ENCODE measurements around the gene RECQL5.

RECQL5 gene

GRCh38 chr17:75614006-75614405, 52.9 kb downstream of the RECQL5 start:
- Histone ChIP-seq H3K9ac (ENCODE audit: low read depth in 1 of 2, low read length in 2 of 2) (peak overlapping the region in 1 of 2 donors; percentile 39), H3K27me3 (ENCODE audit: control insufficient read depth in 1 of 2, insufficient read depth in 2 of 2, low read length in 2 of 2) (no peaks in the 10 kb centered on the region), H3K27ac (ENCODE audit: low read depth, low read length) (no peak overlapping the region), H3K4me3 (ENCODE audit: low read depth in 1 of 2, low read length in 2 of 2) (no peak overlapping the region), H3K4me1 (ENCODE audit: control insufficient read depth in 1 of 2, insufficient read depth in 2 of 2, low read length in 2 of 2) (peaks cover 30 to 59% of the 10 kb centered on the region in 2 donors), H3K36me3 (ENCODE audit: control insufficient read depth in 1 of 2, insufficient read depth in 2 of 2, low read length in 2 of 2) (peaks cover 19 to 60% of the 10 kb centered on the region in 2 donors), H3K9me3 (ENCODE audit: control insufficient read depth in 1 of 2, low read length in 2 of 2) (no peaks in the 10 kb centered on the region)

GRCh38 chr17:75612906-75613626, 53.9 kb downstream of the RECQL5 start:
- Histone ChIP-seq H3K9me3 (ENCODE audit: control insufficient read depth in 1 of 2, low read length in 2 of 2) (no peaks in the 10 kb centered on the region), H3K36me3 (ENCODE audit: control insufficient read depth in 1 of 2, insufficient read depth in 2 of 2, low read length in 2 of 2) (peaks cover 16 to 51% of the 10 kb centered on the region in 2 donors), H3K4me3 (ENCODE audit: low read depth in 1 of 2, low read length in 2 of 2) (peak overlapping the region; percentile 28 to 47), H3K4me1 (ENCODE audit: control insufficient read depth in 1 of 2, insufficient read depth in 2 of 2, low read length in 2 of 2) (peaks cover 30 to 59% of the 10 kb centered on the region in 2 donors), H3K9ac (ENCODE audit: low read depth in 1 of 2, low read length in 2 of 2) (peak overlapping the region in 1 of 2 donors; percentile 39), H3K27me3 (ENCODE audit: control insufficient read depth in 1 of 2, insufficient read depth in 2 of 2, low read length in 2 of 2) (no peaks in the 10 kb centered on the region), H3K27ac (ENCODE audit: low read depth, low read length) (no peak overlapping the region)

DNA sequence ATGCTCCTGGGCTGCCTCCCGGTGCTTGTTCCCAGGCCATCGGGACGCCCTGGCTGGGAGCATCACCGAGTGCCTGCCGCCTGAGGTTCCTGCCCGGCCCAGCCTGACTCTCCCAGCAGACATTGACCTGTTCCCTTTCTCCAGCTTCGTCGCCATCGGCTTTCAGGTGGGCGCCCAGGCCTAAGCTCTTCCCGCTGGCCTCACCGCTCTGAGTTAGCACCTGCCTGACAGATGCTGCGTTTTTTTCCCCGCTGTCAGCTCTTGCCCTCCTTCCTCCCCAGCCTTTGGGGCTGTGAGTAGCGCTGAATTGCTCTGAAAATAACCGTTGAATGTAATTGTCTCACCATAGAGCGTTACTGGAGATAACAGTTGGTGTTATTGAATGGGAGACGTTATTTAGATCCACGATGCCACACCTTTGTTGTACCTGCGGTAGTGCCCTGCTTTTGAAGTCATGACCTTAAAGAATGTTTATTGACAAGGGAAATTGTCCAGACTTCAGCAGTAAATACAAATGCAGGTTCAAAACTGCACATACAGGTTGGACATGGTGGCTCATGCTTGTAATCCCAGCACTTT, 55.0 kb downstream of the RECQL5 start:
- H3K4me1 ChIP-seq (ENCODE audit: control insufficient read depth in 1 of 2, insufficient read depth in 2 of 2, low read length in 2 of 2): peaks cover 23 to 49% of the 10 kb centered on the region in 2 donors
- peaks cover 12 to 40% of the 10 kb centered on the region in 2 donors for H3K36me3 ChIP-seq (ENCODE audit: control insufficient read depth in 1 of 2, insufficient read depth in 2 of 2, low read length in 2 of 2)
- H3K9me3 ChIP-seq (ENCODE audit: control insufficient read depth in 1 of 2, low read length in 2 of 2): no peaks in the 10 kb centered on the region
- peak overlapping the region; percentile 80 for H3K27ac ChIP-seq (ENCODE audit: low read depth, low read length)
- H3K4me3 ChIP-seq (ENCODE audit: low read depth in 1 of 2, low read length in 2 of 2): peak overlapping the region; percentile 69 to 75
- no peaks in the 10 kb centered on the region for H3K27me3 ChIP-seq (ENCODE audit: control insufficient read depth in 1 of 2, insufficient read depth in 2 of 2, low read length in 2 of 2)
- H3K9ac ChIP-seq (ENCODE audit: low read depth in 1 of 2, low read length in 2 of 2): peak overlapping the region; percentile 73 to 75

DNA sequence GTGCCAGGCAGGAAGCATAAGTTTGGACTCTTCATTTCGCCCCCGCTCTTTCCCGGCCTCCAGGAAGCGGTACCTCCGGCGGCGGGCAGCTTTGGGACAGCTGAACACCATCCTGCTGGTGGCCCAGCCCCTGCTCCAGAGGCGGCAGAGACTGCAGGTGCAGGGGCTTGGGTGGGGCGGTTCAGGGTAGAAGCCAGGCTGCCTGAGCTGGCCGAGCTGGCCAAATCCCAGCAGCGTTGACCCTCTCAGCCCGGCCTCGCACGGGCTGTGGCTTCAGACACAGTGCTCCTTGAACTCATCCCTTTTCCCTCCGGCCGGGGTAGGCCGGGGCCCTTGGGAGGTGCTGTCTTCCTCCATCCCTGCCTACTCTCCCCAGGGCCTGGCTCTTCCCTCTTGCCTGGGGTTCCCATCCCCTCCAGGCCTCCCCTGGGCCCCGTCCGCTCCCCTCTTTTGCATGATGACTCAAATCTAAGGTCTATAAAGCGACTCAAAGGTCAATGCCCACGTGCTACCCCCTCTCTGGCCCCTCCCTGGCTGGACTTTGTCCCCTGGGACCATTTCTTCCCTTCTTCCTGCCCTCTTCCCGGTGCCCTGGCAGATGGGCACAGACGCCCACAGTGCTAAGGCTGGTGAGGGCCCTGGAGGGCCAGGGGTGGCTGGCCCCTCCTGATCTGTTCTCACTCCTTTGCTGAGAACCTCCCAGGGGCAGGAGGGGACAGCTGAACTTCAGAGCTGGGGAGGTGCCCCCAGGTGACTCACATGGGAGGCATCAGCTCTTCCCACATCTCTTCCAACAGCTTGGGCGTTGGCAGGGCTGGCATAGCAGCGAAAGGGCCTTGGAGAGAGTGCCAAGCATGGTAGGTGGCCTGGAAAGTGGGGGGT, 56.6 kb downstream of the RECQL5 start:
- H3K9ac ChIP-seq (ENCODE audit: low read depth in 1 of 2, low read length in 2 of 2): peak overlapping the region; percentile 73 to 75
- H3K4me3 ChIP-seq (ENCODE audit: low read depth in 1 of 2, low read length in 2 of 2): peak overlapping the region; percentile 69 to 75
- H3K4me1 ChIP-seq (ENCODE audit: control insufficient read depth in 1 of 2, insufficient read depth in 2 of 2, low read length in 2 of 2): peaks cover 12 to 37% of the 10 kb centered on the region in 2 donors
- peak overlapping the region; percentile 80 for H3K27ac ChIP-seq (ENCODE audit: low read depth, low read length)
- H3K27me3 ChIP-seq (ENCODE audit: control insufficient read depth in 1 of 2, insufficient read depth in 2 of 2, low read length in 2 of 2): no peaks in the 10 kb centered on the region
- peaks cover 12 to 24% of the 10 kb centered on the region in 2 donors for H3K36me3 ChIP-seq (ENCODE audit: control insufficient read depth in 1 of 2, insufficient read depth in 2 of 2, low read length in 2 of 2)
- no peaks in the 10 kb centered on the region for H3K9me3 ChIP-seq (ENCODE audit: control insufficient read depth in 1 of 2, low read length in 2 of 2)

DNA sequence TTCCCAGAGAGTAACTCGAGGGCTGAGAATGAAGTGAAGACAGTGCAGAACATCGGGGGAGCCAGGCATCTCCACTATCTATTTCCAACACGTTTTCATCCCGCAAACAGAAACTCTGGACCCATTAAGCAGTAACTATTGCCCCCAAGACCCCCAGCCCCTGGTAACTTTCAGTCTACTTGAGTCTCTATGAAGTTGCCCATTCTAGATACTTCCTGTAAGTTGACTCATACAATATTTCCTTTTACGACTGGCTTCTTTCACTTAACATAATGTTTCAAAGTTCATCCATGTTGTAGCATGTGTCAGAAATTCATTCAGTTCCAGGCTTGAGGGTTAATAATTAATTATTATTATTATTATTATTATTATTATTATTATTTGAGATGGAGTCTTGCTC, 59.9 kb downstream of the RECQL5 start:
- Histone ChIP-seq H3K9me3 (ENCODE audit: control insufficient read depth in 1 of 2, low read length in 2 of 2) (no peaks in the 10 kb centered on the region), H3K27ac (ENCODE audit: low read depth, low read length) (peak overlapping the region; percentile 30), H3K36me3 (ENCODE audit: control insufficient read depth in 1 of 2, insufficient read depth in 2 of 2, low read length in 2 of 2) (no peaks in the 10 kb centered on the region)

DNA sequence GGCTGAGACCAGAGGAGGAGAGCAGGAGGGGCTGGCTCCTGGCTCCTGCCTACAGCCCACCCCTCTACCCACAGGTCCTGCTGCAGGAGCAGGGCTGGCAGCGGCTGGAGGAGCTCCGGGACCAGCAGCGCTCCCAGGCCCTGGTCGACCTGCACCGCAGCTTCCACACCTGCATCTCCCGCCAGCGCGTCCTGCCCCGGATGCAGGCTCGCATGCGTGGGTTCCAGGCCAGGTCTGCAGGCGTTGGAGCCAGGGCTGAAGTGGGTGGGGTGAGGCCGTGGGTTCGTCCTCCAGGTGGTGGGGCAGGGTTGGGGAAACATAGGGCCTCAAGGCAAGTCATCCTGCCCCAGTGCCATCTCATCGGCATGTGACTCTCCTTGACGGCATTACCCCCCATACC, 61.2 kb downstream of the RECQL5 start:
- H3K27ac ChIP-seq (ENCODE audit: low read depth, low read length): no peak overlapping the region
- H3K4me3 ChIP-seq (ENCODE audit: low read depth in 1 of 2, low read length in 2 of 2): no peak overlapping the region
- H3K27me3 ChIP-seq (ENCODE audit: control insufficient read depth in 1 of 2, insufficient read depth in 2 of 2, low read length in 2 of 2): no peaks in the 10 kb centered on the region
- H3K4me1 ChIP-seq (ENCODE audit: control insufficient read depth in 1 of 2, insufficient read depth in 2 of 2, low read length in 2 of 2): peaks cover 12 to 24% of the 10 kb centered on the region in 2 donors
- H3K9ac ChIP-seq (ENCODE audit: low read depth in 1 of 2, low read length in 2 of 2): peak overlapping the region in 1 of 2 donors; percentile 43
- H3K36me3 ChIP-seq (ENCODE audit: control insufficient read depth in 1 of 2, insufficient read depth in 2 of 2, low read length in 2 of 2): no peaks in the 10 kb centered on the region
- H3K9me3 ChIP-seq (ENCODE audit: control insufficient read depth in 1 of 2, low read length in 2 of 2): no peaks in the 10 kb centered on the region

More for the DNA sequence above, 59.9 kb downstream of the RECQL5 start:
- peaks cover 12 to 30% of the 10 kb centered on the region in 2 donors for H3K4me1 ChIP-seq (ENCODE audit: control insufficient read depth in 1 of 2, insufficient read depth in 2 of 2, low read length in 2 of 2)
- no peak overlapping the region for H3K4me3 ChIP-seq (ENCODE audit: low read depth in 1 of 2, low read length in 2 of 2)
- H3K9ac ChIP-seq (ENCODE audit: low read depth in 1 of 2, low read length in 2 of 2): no peak overlapping the region
- no peaks in the 10 kb centered on the region for H3K27me3 ChIP-seq (ENCODE audit: control insufficient read depth in 1 of 2, insufficient read depth in 2 of 2, low read length in 2 of 2)

DNA sequence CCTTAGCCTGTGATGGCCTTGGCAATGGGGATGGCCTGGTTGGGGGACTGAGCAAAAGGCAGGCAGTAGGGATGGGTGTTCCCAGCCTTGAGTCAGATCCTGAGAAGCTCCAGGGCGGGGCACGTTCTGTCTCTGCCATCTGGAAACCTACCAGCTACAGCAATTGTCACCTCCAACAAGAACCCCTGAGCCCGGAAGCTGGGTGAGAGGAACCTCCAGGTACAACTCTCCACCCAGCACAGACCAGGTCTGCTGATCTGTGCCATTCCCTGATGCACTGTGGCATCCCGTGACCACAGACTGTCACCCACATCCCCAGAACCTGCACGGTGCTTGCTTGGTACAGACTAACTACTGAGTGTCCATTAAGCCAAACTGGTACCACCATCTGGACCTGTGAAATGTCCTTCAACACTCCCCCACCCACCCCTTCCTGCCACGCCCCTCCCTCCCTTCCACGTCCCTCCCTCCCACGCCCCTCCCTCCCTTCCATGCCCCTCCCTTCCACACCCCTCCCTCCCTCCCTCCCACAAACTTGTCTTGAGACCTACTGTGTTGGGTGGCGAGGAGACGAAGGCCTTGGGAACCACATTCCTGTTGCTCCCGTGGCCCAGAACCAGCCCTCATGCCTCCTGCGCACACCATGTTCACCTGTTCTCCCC, 62.8 kb downstream of the RECQL5 start:
- Histone ChIP-seq H3K4me3 (ENCODE audit: low read depth in 1 of 2, low read length in 2 of 2) (no peak overlapping the region), H3K9ac (ENCODE audit: low read depth in 1 of 2, low read length in 2 of 2) (no peak overlapping the region), H3K27me3 (ENCODE audit: control insufficient read depth in 1 of 2, insufficient read depth in 2 of 2, low read length in 2 of 2) (no peaks in the 10 kb centered on the region), H3K9me3 (ENCODE audit: control insufficient read depth in 1 of 2, low read length in 2 of 2) (no peaks in the 10 kb centered on the region), H3K27ac (ENCODE audit: low read depth, low read length) (no peak overlapping the region), H3K4me1 (ENCODE audit: control insufficient read depth in 1 of 2, insufficient read depth in 2 of 2, low read length in 2 of 2) (peaks cover 8 to 16% of the 10 kb centered on the region in 2 donors), H3K36me3 (ENCODE audit: control insufficient read depth in 1 of 2, insufficient read depth in 2 of 2, low read length in 2 of 2) (no peaks in the 10 kb centered on the region)

- Histone ChIP-seq H3K4me3 (ENCODE audit: low read depth in 1 of 2, low read length in 2 of 2) (no peak overlapping the region), H3K27me3 (ENCODE audit: control insufficient read depth in 1 of 2, insufficient read depth in 2 of 2, low read length in 2 of 2) (no peaks in the 10 kb centered on the region), H3K9ac (ENCODE audit: low read depth in 1 of 2, low read length in 2 of 2) (no peak overlapping the region), H3K9me3 (ENCODE audit: control insufficient read depth in 1 of 2, low read length in 2 of 2) (no peaks in the 10 kb centered on the region), H3K36me3 (ENCODE audit: control insufficient read depth in 1 of 2, insufficient read depth in 2 of 2, low read length in 2 of 2) (no peaks in the 10 kb centered on the region), H3K27ac (ENCODE audit: low read depth, low read length) (no peak overlapping the region), H3K4me1 (ENCODE audit: control insufficient read depth in 1 of 2, insufficient read depth in 2 of 2, low read length in 2 of 2) (peaks cover 8 to 16% of the 10 kb centered on the region in 2 donors)
Observed at GRCh38 chr17:75603123-75603522, 63.8 kb downstream of the RECQL5 start.

DNA sequence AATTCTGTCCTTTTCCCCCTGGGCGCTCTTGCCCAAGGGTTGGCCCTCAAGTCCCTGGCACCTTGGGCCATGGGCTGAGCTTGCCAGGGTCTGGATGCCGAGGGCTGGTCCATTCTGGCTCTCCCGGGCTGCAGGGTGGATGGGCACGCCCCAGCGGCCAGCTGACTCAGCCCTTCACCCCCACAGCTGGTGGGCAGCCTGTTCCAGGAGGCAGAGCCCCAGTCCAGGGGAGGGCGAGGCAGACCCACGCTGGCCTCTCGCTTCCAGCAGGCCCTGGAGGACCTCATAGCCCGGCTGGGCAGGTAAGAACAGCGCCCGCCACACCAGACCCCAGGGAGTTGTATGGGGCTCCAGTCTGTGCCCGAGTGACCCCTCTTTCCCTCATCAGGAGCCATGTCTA, 64.3 kb downstream of the RECQL5 start:
- H3K27ac ChIP-seq (ENCODE audit: low read depth, low read length): no peak overlapping the region
- no peak overlapping the region for H3K9ac ChIP-seq (ENCODE audit: low read depth in 1 of 2, low read length in 2 of 2)
- no peak overlapping the region for H3K4me3 ChIP-seq (ENCODE audit: low read depth in 1 of 2, low read length in 2 of 2)
- no peaks in the 10 kb centered on the region for H3K9me3 ChIP-seq (ENCODE audit: control insufficient read depth in 1 of 2, low read length in 2 of 2)
- peaks cover 8 to 16% of the 10 kb centered on the region in 2 donors for H3K4me1 ChIP-seq (ENCODE audit: control insufficient read depth in 1 of 2, insufficient read depth in 2 of 2, low read length in 2 of 2)
- H3K36me3 ChIP-seq (ENCODE audit: control insufficient read depth in 1 of 2, insufficient read depth in 2 of 2, low read length in 2 of 2): no peaks in the 10 kb centered on the region
- no peaks in the 10 kb centered on the region for H3K27me3 ChIP-seq (ENCODE audit: control insufficient read depth in 1 of 2, insufficient read depth in 2 of 2, low read length in 2 of 2)
